ENCODE measurements around the gene DCLK1.

DNA sequence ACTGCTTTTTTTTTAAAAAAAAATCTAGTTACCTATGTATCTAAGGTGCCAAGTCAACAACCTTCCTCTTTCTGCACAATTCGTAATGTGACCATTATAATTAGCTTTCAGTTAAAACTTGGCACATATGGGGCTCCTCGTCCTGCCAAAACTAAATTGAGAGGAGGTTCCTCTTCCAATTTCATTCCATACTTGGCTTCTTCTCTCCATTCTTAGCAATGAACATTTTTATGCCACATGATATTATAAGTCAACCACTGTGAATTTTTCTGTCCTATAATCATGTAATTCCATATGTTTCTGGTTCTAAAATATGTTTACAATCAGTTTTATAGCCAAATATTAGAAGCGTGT lies 177.0 kb downstream of the DCLK1 start:
- no peak for TF ChIP-seq POLR2A (IDR thresholded peaks at IDR 0.05)
- TF ChIP-seq, protein P1, sequence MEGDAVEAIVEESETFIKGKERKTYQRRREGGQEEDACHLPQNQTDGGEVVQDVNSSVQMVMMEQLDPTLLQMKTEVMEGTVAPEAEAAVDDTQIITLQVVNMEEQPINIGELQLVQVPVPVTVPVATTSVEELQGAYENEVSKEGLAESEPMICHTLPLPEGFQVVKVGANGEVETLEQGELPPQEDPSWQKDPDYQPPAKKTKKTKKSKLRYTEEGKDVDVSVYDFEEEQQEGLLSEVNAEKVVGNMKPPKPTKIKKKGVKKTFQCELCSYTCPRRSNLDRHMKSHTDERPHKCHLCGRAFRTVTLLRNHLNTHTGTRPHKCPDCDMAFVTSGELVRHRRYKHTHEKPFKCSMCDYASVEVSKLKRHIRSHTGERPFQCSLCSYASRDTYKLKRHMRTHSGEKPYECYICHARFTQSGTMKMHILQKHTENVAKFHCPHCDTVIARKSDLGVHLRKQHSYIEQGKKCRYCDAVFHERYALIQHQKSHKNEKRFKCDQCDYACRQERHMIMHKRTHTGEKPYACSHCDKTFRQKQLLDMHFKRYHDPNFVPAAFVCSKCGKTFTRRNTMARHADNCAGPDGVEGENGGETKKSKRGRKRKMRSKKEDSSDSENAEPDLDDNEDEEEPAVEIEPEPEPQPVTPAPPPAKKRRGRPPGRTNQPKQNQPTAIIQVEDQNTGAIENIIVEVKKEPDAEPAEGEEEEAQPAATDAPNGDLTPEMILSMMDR (IDR thresholded peaks at IDR 0.05), result no peak
